HG03520 (cell line): ENCODE results near the gene SUGP2.

Source experiments
- ATAC-seq: cut with Tn5 transposase; IDR thresholded peaks from one replicate; pipeline ENCODE4 v1.9.1; 2021; ENCODE audit warnings: mild to moderate bottlenecking, moderate library complexity; ENCODE audit not compliant: unreplicated experiment

The SUGP2 gene

DNA sequence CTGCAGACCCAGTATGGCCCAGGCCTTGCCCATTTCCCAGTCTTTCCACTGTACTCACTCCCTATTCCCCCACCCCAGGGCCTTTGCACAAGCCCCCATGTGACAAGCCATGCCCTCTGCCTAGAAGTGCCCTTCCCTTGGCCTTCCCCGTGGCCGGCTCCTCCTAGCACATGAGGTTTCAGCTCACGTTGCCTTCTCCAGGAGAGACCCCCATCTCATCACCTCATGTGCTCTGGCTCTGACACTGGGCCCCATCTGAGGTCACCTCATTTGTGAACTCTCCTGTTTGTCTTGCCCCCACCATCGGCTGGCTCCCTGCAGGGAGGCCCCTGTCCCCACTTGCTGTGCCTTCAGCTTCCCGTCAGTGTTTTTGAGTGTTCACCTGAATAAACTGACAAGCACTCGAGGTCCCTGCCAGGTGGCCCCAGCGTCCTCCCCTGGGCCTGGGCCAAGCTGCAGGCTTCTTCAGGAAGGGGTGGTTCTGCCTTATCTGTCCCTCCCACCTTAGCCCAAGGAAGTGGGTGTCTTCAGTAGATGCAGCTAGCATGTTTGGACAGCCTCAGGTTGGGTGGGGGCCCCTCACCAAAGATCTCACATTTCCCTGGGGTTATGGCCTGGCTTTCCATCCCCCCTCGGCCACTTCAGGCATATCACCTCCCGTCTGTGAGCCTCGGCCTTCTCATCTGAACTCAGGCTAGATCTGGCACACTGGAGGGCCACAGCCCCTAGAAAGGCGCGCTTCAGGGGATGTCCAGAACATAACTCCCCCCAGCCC, 26.7 kb upstream of the SUGP2 start:
- no peak for ATAC-seq

DNA sequence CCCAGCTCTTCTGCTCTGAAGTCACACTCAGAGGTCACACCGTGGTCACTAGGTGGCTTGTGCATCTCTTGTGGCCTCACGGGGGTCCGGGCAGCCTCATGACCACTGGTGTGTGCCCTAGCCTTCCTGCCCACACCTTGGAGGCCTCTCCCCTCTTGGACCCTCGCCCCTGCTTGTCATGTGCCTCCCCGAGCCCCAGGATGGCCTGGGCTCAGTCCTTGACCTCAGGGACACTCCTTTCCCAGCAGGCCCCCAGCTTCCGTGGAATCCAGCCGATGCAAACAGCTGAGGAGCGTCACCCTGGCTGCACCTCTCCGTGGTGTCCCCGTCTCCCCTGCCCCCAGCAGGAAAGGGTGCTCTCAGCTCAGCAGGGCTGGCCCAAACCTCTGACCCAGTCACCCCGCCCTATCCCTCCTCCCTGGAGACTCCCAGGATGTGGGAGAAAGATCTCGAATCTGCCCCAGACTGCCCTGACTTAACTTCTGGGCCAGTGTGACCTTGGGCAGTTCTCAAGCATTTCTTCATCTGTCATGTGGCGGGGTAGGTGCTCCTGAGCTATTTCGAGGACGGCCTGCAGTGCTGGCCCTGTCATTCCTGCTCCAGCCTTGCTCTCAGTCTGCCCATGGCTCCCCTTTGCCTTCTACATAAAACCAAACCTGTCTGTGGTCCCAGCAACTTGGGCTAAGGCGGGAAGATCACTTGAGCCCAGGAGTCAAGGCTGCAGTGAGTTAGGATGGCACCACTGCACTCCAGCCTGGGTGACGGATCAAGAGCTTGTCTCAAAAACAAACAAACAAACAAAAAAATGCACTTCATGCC, 25.9 kb upstream of the SUGP2 start:
- ATAC-seq = no peak

- no peak for ATAC-seq
These were observed 24.4 kb upstream of the SUGP2 start for GRCh38 chr19:19057720-19058119.

- no peak for ATAC-seq
These were observed 24.0 kb upstream of the SUGP2 start for GRCh38 chr19:19057317-19057716.

GRCh38 chr19:19056636-19057275, 23.4 kb upstream of the SUGP2 start:
- no peak for ATAC-seq

DNA sequence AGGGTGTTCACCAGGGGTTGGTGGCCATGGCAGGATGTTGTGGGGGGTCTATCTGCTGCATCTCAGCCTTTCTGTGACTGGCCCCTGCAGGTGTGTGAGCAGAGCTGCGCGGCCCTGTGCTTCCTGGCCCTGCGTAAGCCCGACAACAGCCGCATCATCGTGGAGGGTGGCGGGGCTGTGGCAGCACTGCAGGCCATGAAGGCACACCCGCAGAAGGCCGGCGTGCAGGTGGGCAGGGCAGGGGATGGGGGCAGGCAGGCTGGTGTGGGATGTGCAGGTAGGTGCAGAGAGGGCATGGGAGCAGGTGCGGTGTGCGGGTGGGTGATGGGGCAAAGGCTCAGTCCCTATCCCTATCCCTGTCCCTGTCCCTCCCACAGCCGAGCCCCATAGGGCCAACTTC, 22.4 kb upstream of the SUGP2 start:
- ATAC-seq = no peak

DNA sequence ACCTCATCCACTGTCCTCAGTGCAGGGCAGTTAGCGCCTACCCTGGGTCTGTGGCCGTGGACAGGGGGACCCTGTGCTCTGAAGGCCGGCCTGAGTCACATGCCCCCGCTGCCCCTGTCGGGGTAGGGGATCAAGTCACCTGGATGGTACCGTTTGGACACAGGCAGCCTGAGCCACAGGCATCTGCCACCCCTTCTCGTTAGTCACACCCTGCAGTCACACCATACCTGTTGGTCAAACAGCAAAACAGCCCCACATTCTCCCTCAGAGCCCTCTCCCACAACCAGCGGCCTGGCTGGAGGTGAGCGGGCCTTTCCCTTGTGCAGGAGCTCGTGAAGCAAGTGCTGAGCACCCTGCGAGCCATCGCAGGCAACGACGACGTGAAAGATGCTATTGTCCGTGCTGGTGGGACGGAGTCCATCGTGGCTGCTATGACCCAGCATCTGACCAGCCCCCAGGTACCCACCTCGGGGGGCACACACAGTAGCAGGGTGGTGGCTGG, 21.7 kb upstream of the SUGP2 start:
- ATAC-seq = no peak

GRCh38 chr19:19054315-19054938, 21.1 kb upstream of the SUGP2 start:
- no peak for ATAC-seq

DNA sequence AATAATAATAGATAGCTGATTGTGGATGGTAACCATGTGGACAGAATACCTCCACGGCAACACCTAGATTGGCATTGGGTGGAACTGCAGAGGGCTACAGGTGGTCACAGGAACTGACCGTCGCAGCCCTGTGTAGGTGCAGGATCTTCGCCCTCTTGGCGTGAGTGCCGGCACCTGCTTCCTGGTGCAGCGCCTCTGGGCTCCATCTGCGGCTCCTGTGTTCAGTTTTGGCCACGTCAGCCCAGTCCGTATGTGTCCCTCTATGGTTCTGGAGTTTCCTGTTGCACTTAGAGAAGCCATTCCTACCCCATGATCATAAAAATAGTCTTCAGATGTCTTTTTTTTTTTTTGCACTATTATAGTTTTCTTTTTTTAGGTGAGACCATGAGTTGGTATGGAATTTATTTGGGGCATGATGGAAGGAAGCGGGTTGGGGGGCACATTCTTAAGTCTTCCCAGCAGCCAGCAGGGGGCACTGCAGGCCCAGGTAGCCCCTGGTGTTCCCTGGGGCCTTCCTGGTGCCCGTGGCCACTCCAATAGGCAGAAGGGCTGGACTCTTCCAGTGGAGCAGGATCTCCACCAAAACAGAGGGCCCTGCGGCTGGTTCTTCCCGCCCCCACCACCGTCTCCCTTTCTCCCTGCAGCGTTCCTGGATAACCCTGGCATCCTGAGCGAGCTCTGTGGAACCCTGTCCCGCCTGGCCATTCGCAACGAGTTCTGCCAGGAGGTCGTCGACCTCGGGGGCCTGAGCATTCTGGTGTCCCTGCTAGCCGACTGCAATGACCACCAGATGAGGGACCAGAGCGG, 20.4 kb upstream of the SUGP2 start:
- no peak for ATAC-seq

DNA sequence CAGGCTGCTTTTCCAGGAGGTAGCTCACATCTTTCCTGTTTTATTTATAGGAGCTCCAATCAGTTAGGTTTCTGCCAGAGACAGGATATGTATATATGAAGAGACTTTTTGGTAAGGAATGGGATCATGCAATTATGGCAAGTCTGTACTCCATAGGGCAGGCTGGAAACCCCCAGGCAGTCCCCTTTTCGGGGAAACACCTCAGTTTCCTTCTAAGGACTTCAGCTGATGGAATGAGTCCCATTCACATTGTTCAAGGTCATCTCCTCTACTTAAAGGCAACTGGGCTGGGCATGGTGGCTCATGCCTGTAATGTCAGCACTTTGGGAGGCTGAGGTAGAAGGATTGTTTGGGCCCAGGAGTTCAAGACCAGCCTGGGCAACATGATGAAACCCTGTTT, 19.6 kb upstream of the SUGP2 start:
- ATAC-seq = no peak

GRCh38 chr19:19051478-19052213, 18.3 kb upstream of the SUGP2 start:
- no peak for ATAC-seq

GRCh38 chr19:19050731-19051130, 17.4 kb upstream of the SUGP2 start:
- ATAC-seq = no peak

GRCh38 chr19:19050104-19050503, 16.8 kb upstream of the SUGP2 start:
- ATAC-seq = no peak

- no peak for ATAC-seq
These were observed 16.1 kb upstream of the SUGP2 start for GRCh38 chr19:19049406-19049805.

DNA sequence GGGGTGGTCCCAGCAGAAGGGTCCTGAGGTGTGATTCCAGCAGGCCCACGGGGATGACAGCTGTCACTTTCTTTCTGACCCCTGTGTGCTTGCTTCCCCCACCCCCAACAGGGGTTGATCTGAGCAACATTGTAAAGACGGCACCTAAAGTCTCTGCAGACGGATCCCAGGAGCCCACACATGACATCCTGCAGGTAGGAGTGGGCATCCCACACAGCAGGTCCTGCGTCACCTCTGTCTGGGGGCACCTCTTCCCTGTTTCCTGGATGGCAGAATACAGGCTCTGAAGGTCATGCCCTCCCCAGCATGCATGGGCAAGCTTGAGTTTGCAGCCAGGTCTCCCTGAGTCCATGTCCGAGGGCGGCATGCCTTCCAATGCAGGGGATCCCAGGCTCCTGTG, 10.6 kb upstream of the SUGP2 start:
- no peak for ATAC-seq

DNA sequence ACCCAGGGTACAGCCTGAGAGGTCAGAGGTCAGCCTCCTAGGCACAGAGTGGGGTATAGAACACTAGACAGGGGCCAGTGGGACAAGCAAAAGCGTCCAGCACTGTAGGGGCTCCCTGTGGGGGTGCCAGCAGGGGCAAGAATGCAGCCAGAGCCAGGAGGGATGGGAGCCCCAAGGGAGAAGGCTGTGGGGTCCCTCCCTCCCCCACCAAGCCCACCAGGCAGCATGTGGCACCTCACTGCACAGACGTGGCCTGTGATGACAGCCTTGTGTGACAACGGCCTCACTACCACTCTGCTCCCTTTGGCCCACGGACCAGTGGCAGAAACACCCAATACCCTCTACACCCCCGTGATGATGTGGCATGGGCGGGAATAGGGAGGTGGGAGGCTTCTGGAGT, 10.2 kb upstream of the SUGP2 start:
- no peak for ATAC-seq

GRCh38 chr19:19042732-19043280, 9.5 kb upstream of the SUGP2 start:
- no peak for ATAC-seq

DNA sequence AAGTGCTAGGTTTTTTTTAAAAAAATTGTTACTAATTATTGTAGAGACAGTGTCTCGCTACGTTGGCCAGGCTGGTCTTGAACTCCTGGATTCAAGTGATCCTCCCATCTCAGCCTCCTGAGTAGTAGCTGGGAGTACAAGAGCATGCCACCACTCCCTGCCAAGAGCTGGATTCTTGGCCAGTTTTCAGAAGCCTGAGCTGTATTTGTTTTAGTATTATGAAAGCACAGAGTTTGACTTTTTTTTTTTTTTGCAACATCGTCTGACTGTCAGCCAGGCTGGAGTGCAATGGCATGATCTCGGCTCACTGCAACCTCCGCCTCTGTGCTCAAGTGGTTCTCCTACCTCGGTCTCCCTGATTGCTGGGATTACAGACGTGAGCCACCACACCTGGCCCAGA, 7.1 kb upstream of the SUGP2 start:
- ATAC-seq = no peak

DNA sequence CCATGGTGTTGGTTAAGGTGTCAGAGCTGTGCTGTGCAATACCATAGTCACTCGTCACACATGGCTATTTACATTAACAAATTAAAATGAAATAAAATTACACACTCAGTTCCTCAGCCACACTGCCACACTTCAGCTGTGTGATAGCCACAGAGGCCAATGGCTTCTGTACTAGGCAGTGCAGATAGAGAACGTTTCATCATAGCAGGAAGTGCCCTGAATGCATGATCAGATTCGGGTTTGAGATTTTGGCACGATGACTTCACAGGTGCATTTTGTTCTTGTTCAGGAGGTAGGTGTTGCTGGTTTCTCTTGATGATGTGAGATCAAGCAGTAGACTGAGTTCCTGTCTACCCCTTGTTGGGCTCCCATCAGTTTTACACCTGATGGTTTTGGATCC, 6.6 kb upstream of the SUGP2 start:
- ATAC-seq = no peak
